HEK293 (cell line): ENCODE measurements around the gene SQSTM1.

Experiments used
- SCRT1 ChIP-seq: fragments of 450-650 bp; formaldehyde crosslinking; IDR thresholded peaks from 2 replicates; pipeline ENCODE4 v1.5.1; 2016; ENCODE audit warnings: missing biosample characterization, missing genetic modification characterization, borderline replicate concordance
- TF ChIP-seq, protein P1 (sequence below): fragments of 450-650 bp; formaldehyde crosslinking; IDR thresholded peaks from 2 replicates; pipeline ENCODE4 v1.5.1; 2016; ENCODE audit warnings: missing biosample characterization, missing genetic modification characterization

DNA sequence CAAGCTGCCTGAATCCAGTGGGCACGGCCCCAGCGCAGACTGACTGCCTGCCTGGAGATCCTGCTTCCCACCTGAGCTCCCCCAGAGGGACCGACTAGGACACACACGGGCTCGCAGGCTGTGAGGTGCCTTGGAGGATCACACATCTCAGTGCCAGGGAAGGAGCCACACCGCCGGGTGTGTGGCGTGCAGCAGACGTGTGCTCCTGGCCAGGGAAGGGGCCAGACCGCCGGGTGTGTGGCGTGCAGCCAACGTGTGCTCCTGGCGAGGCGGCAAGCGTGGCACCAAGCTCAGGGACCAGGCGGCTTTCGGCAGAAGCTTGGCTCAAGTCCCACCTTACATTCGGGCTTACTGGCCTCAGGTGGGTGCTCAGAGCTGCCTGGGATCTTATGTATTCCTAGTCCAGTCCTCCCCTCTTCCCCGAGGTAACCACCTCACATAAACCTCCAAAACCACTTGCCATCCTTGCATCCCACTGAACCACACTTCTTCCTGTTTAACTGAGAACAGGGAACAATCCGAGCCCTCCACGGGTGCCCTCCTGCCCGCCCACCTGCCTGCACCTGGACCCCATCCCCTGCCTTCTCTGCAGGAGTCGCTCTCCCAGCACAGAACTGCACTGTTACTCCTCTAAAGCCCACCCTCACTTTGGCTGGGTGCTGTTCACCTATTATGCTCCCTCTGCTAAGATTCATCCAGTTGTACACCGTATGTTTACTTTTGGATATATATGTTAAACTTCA lies 60.3 kb downstream of the SQSTM1 start:
- no peak for TF ChIP-seq SCRT1 (tag by site-specific recombination)
- TF ChIP-seq, protein P1, sequence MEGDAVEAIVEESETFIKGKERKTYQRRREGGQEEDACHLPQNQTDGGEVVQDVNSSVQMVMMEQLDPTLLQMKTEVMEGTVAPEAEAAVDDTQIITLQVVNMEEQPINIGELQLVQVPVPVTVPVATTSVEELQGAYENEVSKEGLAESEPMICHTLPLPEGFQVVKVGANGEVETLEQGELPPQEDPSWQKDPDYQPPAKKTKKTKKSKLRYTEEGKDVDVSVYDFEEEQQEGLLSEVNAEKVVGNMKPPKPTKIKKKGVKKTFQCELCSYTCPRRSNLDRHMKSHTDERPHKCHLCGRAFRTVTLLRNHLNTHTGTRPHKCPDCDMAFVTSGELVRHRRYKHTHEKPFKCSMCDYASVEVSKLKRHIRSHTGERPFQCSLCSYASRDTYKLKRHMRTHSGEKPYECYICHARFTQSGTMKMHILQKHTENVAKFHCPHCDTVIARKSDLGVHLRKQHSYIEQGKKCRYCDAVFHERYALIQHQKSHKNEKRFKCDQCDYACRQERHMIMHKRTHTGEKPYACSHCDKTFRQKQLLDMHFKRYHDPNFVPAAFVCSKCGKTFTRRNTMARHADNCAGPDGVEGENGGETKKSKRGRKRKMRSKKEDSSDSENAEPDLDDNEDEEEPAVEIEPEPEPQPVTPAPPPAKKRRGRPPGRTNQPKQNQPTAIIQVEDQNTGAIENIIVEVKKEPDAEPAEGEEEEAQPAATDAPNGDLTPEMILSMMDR: no peak
